GM18951 (cell line): ENCODE measurements around the gene TBC1D8.

Source experiments
- POLR2A ChIP-seq: IDR thresholded peaks from 4 replicates; pipeline ENCODE4 v1.6.1; 2011; ENCODE audit warnings: mild to moderate bottlenecking; ENCODE audit not compliant: insufficient read length, insufficient read depth; ENCODE audit errors: extremely low read depth
- in situ Hi-C: fragments of 300-500 bp; cut with MboI; formaldehyde crosslinking; loops from one replicate; pipeline ENCODE4 v1.12.0; 2022; ENCODE audit warnings: low sequenced_read_pairs, mixed read lengths, inconsistent platforms; ENCODE audit not compliant: unreplicated experiment

The TBC1D8 gene

GRCh38 chr2:101120124-101120996 is 30.8 kb downstream of the TBC1D8 start:
- in situ Hi-C loops = no loop called here
- TF ChIP-seq POLR2A = no peak

- TF ChIP-seq POLR2A = no peak
- in situ Hi-C loops = no loop called here
Observed at GRCh38 chr2:101119431-101119830, 31.8 kb downstream of the TBC1D8 start.

- in situ Hi-C loops = no loop called here
- TF ChIP-seq POLR2A = no peak
Observed at GRCh38 chr2:101116841-101117552, 34.2 kb downstream of the TBC1D8 start.

GRCh38 chr2:101116348-101116747 is 34.8 kb downstream of the TBC1D8 start:
- in situ Hi-C loops = no loop called here
- no peak for TF ChIP-seq POLR2A

- TF ChIP-seq POLR2A = no peak
- in situ Hi-C loops = no loop called here
Observed at GRCh38 chr2:101115664-101116063, 35.5 kb downstream of the TBC1D8 start.

GRCh38 chr2:101114815-101115214 is 36.4 kb downstream of the TBC1D8 start:
- no peak for TF ChIP-seq POLR2A
- in situ Hi-C loops = no loop called here

- in situ Hi-C loops = no loop called here
Observed at GRCh38 chr2:101114268-101114783, 36.9 kb downstream of the TBC1D8 start.

GRCh38 chr2:101113441-101114267 is 37.5 kb downstream of the TBC1D8 start:
- no peak for TF ChIP-seq POLR2A
- in situ Hi-C loops = no loop called here

More at GRCh38 chr2:101114268-101114783, 36.9 kb downstream of the TBC1D8 start:
- no peak for TF ChIP-seq POLR2A

- in situ Hi-C loops = no loop called here
- no peak for TF ChIP-seq POLR2A
Observed at GRCh38 chr2:101112772-101113157, 38.4 kb downstream of the TBC1D8 start.

GRCh38 chr2:101111917-101112771 is 39.0 kb downstream of the TBC1D8 start:
- TF ChIP-seq POLR2A = no peak
- in situ Hi-C loops = no loop called here

GRCh38 chr2:101111262-101111838 is 39.8 kb downstream of the TBC1D8 start:
- in situ Hi-C loops = no loop called here
- no peak for TF ChIP-seq POLR2A

GRCh38 chr2:101109451-101110118 is 41.6 kb downstream of the TBC1D8 start:
- TF ChIP-seq POLR2A = no peak
- in situ Hi-C loops = no loop called here

- no peak for TF ChIP-seq POLR2A
- in situ Hi-C loops = no loop called here
Observed at GRCh38 chr2:101108357-101108756, 42.8 kb downstream of the TBC1D8 start.
